Endothelial cell of umbilical vein (primary cell): Measurements from ENCODE around the gene RNF213. TPM values are rescaled to one million over a fixed set of nuclear protein-coding genes. Genes with fewer than 3 reads are reported as not detected.

Experiments
- BruUV-seq: library from RNA; stranded (reverse); fragments of 400-500 nt; replicated peaks from 2 replicates; lab custom pipeline; 2021; lab: Mats Ljungman, UMichigan
- CTCF ChIA-PET: fragments of 300-600, 350-600 bp; sonication (Branson Sonifier 250); formaldehyde crosslinking; loops from one replicate; lab custom pipeline; 2021; ENCODE audit warnings: antibody characterized with exemption, inconsistent platforms; lab: Charles Lee
- POLR2A ChIA-PET: fragments of 300-600, 350-600 bp; sonication (Branson Sonifier 250); formaldehyde crosslinking; loops from one replicate; lab custom pipeline; 2021; ENCODE audit warnings: antibody characterized with exemption, inconsistent platforms; lab: Charles Lee
- DNase-seq: peaks from one replicate; pipeline ENCODE4 v3.0.0-alpha.2; 2011; ENCODE audit warnings: low read depth, low spot score
- FAIRE-seq: peaks from 2 replicates; lab custom pipeline; 2011; peaks lifted over from hg19 to GRCh38; lab: Jason Lieb, UNC
- H2AFZ ChIP-seq: 2 replicates; pipeline ENCODE4 v1.6.0; 2012; ENCODE audit warnings: low read depth, low read length, control low read depth, inconsistent platforms
- H3K27ac ChIP-seq: 2 replicates; pipeline ENCODE4 v1.5.1; 2011; ENCODE audit warnings: low read depth, mild to moderate bottlenecking, control low read depth, low read length, moderate library complexity; ENCODE audit not compliant: insufficient read depth
- H3K27me3 ChIP-seq, 2 experiments: 2 replicates each; pipeline versions ENCODE4 v1.6.0 to v1.6.1; 2011; ENCODE audit warnings: low read length in 2 of 2, mixed read lengths in 1 of 2; ENCODE audit not compliant: control insufficient read depth in 2 of 2, insufficient read depth in 2 of 2
- H3K36me3 ChIP-seq, 2 experiments: 2 replicates in 1 of 2; 3 replicates in 1 of 2; pipeline ENCODE4 v1.5.1; 2011; ENCODE audit warnings: low read length in 2 of 2, mild to moderate bottlenecking in 1 of 2, moderate library complexity in 1 of 2; ENCODE audit not compliant: control insufficient read depth in 2 of 2, insufficient read depth in 2 of 2; ENCODE audit errors: extremely low read depth in 1 of 2
- H3K4me1 ChIP-seq: 3 replicates; pipeline ENCODE4 v1.5.1; 2011; ENCODE audit warnings: mild to moderate bottlenecking, low read length; ENCODE audit not compliant: control insufficient read depth, insufficient read depth; ENCODE audit errors: extremely low read depth
- H3K4me2 ChIP-seq: 2 replicates; pipeline ENCODE4 v1.6.1; 2011; ENCODE audit warnings: low read length, control low read depth, mixed read lengths; ENCODE audit not compliant: insufficient read depth
- H3K4me3 ChIP-seq, 3 experiments: fragments of 200-600 bp in 1 of 3; sonication (generic), shearing (Covaris generic) in 1 of 3; replicated peaks in 1 of 3; 2 replicates each; pipeline ENCODE4 v1.5.1; 2011 to 2016; ENCODE audit warnings: control low read depth in 3 of 3, low read length in 3 of 3, mild to moderate bottlenecking in 2 of 3, inconsistent platforms in 1 of 3, low read depth in 1 of 3, moderate library complexity in 1 of 3; ENCODE audit not compliant: insufficient read depth in 1 of 3
- H3K79me2 ChIP-seq: 2 replicates; pipeline ENCODE4 v1.6.0; 2012; ENCODE audit warnings: low read length, inconsistent platforms; ENCODE audit not compliant: control insufficient read depth, insufficient read depth
- H3K9ac ChIP-seq: replicated peaks from 2 replicates; pipeline ENCODE3; 2011; ENCODE audit warnings: low read length, control low read depth; ENCODE audit not compliant: insufficient read depth; ENCODE audit errors: extremely low read depth
- H3K9me1 ChIP-seq: replicated peaks from 3 replicates; pipeline ENCODE4 v1.6.0; 2011; ENCODE audit warnings: mild to moderate bottlenecking, low read length; ENCODE audit not compliant: control insufficient read depth, insufficient read depth; ENCODE audit errors: extremely low read depth
- H3K9me3 ChIP-seq: replicated peaks from 2 replicates; pipeline ENCODE4 v1.5.1; 2012; ENCODE audit warnings: low read length, inconsistent platforms; ENCODE audit not compliant: control insufficient read depth, insufficient read depth
- H4K20me1 ChIP-seq: replicated peaks from 2 replicates; pipeline ENCODE3; 2011; ENCODE audit warnings: mild to moderate bottlenecking, low read length; ENCODE audit not compliant: control insufficient read depth, insufficient read depth; ENCODE audit errors: extremely low read depth
- EZH2 ChIP-seq: IDR thresholded peaks from 2 replicates; pipeline ENCODE4 v1.6.1; 2012; ENCODE audit warnings: borderline replicate concordance, low read depth, mild to moderate bottlenecking, moderate library complexity, low read length, inconsistent platforms; ENCODE audit not compliant: severe bottlenecking
- FOS ChIP-seq: IDR thresholded peaks from 2 replicates; pipeline ENCODE4 v1.6.1; 2011; ENCODE audit warnings: mild to moderate bottlenecking, low read length, moderate library complexity, borderline replicate concordance; ENCODE audit not compliant: insufficient read depth
- GATA2 ChIP-seq: IDR thresholded peaks from 2 replicates; pipeline ENCODE4 v1.7.0; 2011; ENCODE audit warnings: low read depth, mild to moderate bottlenecking, moderate library complexity, mixed read lengths, low read length; ENCODE audit not compliant: insufficient read length, insufficient read depth
- JUN ChIP-seq: IDR thresholded peaks from 2 replicates; pipeline ENCODE4 v1.6.1; 2011; ENCODE audit warnings: borderline replicate concordance, low read depth; ENCODE audit not compliant: insufficient read length, insufficient read depth
- MYC ChIP-seq: IDR thresholded peaks from one replicate; pipeline ENCODE4 v1.6.1; 2011; ENCODE audit warnings: mild to moderate bottlenecking, low read depth, low read length
- POLR2A ChIP-seq: IDR thresholded peaks from 2 replicates; pipeline ENCODE4 v1.6.1; 2012; ENCODE audit warnings: low read depth, mild to moderate bottlenecking, control low read depth, low read length
- POLR2AphosphoS5 ChIP-seq: IDR thresholded peaks from 2 replicates; pipeline ENCODE4 v1.6.1; 2012; ENCODE audit warnings: low read depth, mild to moderate bottlenecking, control low read depth, low read length, moderate library complexity; ENCODE audit not compliant: insufficient read depth
- dilution Hi-C: fragments of 300-500 bp; cut with MboI; formaldehyde crosslinking; loops from one replicate; pipeline ENCODE4 v1.15.0; 2019; ENCODE audit warnings: low sequenced_read_pairs; ENCODE audit not compliant: extremely low pct_ligation_motif_present
- intact Hi-C: fragments of 100-400 bp; cut with micrococcal nuclease; formaldehyde crosslinking; loops from one replicate; pipeline ENCODE4 v1.10.0; 2022
- polyA plus RNA-seq, 4 experiments: library from polyadenylated mRNA; depleted of rRNA in 3 of 4; stranded (reverse) in 3 of 4; unstranded in 1 of 4; fragments of >200 nt; gene quantifications; 2 replicates each; pipeline versions ENCODE4 v1.2.1 to v1.2.3, GENCODE V29; 2011 to 2012; ENCODE audit warnings: missing spikeins in 1 of 4
- total RNA-seq: library from RNA; stranded (reverse); gene quantifications from 2 replicates; pipeline ENCODE4 v1.2.3, GENCODE V29; 2021
- TF ChIP-seq, protein P1 (sequence below), 2 donors: IDR thresholded peaks; 1 replicate in 1 of 2; 2 replicates in 1 of 2; pipeline ENCODE4 v1.5.1; 2011; ENCODE audit warnings: low read length in 2 of 2, mild to moderate bottlenecking in 2 of 2, moderate library complexity in 2 of 2, control low read depth in 1 of 2, inconsistent platforms in 1 of 2, low read depth in 1 of 2; ENCODE audit not compliant: insufficient read depth in 1 of 2; ENCODE audit errors: extremely low read depth in 1 of 2
- TF ChIP-seq, protein P2 (sequence below): IDR thresholded peaks from 2 replicates; pipeline ENCODE4 v1.6.1; 2011; ENCODE audit not compliant: insufficient read depth, insufficient read length

RNF213 gene
- total and polyA plus RNA-seq, 2 donors (not counting 3 experiments of a cell fraction or from before 2014, with no cell fraction given), result 36.5 to 116 TPM

DNA sequence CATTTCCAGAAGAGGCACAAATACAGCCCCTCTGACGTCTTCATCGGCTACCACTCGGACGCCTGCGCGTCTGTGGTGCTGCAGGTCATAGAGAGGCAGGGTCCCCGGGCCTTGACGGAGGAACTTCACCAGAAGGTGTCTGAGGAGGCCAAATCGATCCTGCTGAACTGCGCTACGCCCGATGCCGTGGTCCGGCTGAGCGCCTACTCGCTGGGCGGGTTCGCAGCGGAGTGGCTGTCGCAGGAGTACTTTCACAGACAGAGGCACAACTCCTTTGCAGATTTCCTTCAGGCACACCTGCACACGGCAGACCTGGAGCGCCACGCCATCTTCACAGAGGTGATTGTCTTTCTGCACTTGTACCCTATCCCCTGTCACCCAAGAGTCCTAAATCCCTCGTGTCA is 87.3 kb downstream of the RNF213 start:
- Histone ChIP-seq H3K9me3 (no peaks in the 10 kb centered on the region), H3K9me1 (no peaks in the 10 kb centered on the region), H3K36me3 (peaks cover 50 to 65% of the 10 kb centered on the region in 2 experiments), H4K20me1 (no peaks in the 10 kb centered on the region), H3K27me3 (no peaks in the 10 kb centered on the region), H3K27ac (no peak overlapping the region), H3K4me3 (no peak overlapping the region), H3K79me2 (no peaks in the 10 kb centered on the region), H3K4me1 (no peaks in the 10 kb centered on the region), H3K9ac (no peak overlapping the region), H2AFZ (no peak overlapping the region), H3K4me2 (no peak overlapping the region)
- TF ChIP-seq FOS, result no peak
- TF ChIP-seq POLR2AphosphoS5, result no peak
- TF ChIP-seq EZH2, result no peak
- TF ChIP-seq GATA2, result no peak
- TF ChIP-seq JUN, result no peak
- TF ChIP-seq, protein P1, sequence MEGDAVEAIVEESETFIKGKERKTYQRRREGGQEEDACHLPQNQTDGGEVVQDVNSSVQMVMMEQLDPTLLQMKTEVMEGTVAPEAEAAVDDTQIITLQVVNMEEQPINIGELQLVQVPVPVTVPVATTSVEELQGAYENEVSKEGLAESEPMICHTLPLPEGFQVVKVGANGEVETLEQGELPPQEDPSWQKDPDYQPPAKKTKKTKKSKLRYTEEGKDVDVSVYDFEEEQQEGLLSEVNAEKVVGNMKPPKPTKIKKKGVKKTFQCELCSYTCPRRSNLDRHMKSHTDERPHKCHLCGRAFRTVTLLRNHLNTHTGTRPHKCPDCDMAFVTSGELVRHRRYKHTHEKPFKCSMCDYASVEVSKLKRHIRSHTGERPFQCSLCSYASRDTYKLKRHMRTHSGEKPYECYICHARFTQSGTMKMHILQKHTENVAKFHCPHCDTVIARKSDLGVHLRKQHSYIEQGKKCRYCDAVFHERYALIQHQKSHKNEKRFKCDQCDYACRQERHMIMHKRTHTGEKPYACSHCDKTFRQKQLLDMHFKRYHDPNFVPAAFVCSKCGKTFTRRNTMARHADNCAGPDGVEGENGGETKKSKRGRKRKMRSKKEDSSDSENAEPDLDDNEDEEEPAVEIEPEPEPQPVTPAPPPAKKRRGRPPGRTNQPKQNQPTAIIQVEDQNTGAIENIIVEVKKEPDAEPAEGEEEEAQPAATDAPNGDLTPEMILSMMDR (IDR thresholded peaks at IDR 0.05; ENCODE audit: extremely low read depth in 1 of 2, insufficient read depth in 1 of 2, low read depth in 1 of 2, low read length in 2 of 2), result no peak
- TF ChIP-seq POLR2A, result no peak
- no peak for TF ChIP-seq MYC
- TF ChIP-seq, protein P2, sequence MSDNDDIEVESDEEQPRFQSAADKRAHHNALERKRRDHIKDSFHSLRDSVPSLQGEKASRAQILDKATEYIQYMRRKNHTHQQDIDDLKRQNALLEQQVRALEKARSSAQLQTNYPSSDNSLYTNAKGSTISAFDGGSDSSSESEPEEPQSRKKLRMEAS, result no peak
- no peak for DNase-seq
- ChIA-PET POLR2A (no interaction called here), CTCF (no interaction called here)
- no peak for FAIRE-seq
- BruUV-seq, result no TSS peak
- dilution Hi-C loops (no loop called here), intact Hi-C loops (no loop called here)
